ENCODE results near the gene DNAJB6. TPM values are rescaled to one million over a fixed set of nuclear protein-coding genes. Genes with fewer than 3 reads are reported as not detected.

Gene DNAJB6
- total RNA-seq, 2 experiments from 2014 or later, result 85.9 to 97.1 TPM

- H3K27ac Mint-ChIP-seq, result peak overlapping the region; percentile 96
- CTCF ChIA-PET, result interaction anchor here (1.7 to 4.7 kb wide), 2 partner anchors 33 to 53 kb away, joined by 7 to 27 read pairs; no protein-coding TSS in a partner anchor
- H3K27me3 Mint-ChIP-seq, result peaks cover 20% of the 10 kb centered on the region
- no peak for DNase-seq
- POLR2A ChIA-PET, result interaction anchor here (0.7 to 4.7 kb wide), 16 partner anchors 9 to 695 kb away, joined by 3 to 57 read pairs (median 4); partner anchors contain the start of genes NOM1 and RNF32
- H3K9me3 Mint-ChIP-seq, result no peaks in the 10 kb centered on the region
- peaks cover 36% of the 10 kb centered on the region for H3K4me1 Mint-ChIP-seq
- peaks cover 26% of the 10 kb centered on the region for H3K36me3 Mint-ChIP-seq (ENCODE audit: low read depth)
- H3K4me3 Mint-ChIP-seq, result peak overlapping the region; percentile 92
Measured at GRCh38 chr7:157335991-157336382, 817 bp upstream of the DNAJB6 start.

GRCh38 chr7:157337316-157338149, 729 bp downstream of the DNAJB6 start:
- H3K27ac Mint-ChIP-seq, result peak overlapping the region; percentile 96
- H3K4me1 Mint-ChIP-seq, result peaks cover 47% of the 10 kb centered on the region
- H3K4me3 Mint-ChIP-seq, result peak overlapping the region; percentile 94
- peak; percentile 68 for DNase-seq
- CTCF ChIA-PET, result interaction anchor here (0.9 to 4.7 kb wide), 11 partner anchors 11 to 122 kb away, joined by 3 to 27 read pairs (median 5); no protein-coding TSS in a partner anchor
- peaks cover 28% of the 10 kb centered on the region for H3K36me3 Mint-ChIP-seq (ENCODE audit: low read depth)
- POLR2A ChIA-PET, result interaction anchor here (0.6 to 4.7 kb wide), 17 partner anchors 9 to 697 kb away, joined by 3 to 57 read pairs (median 4); partner anchors contain the start of genes LMBR1, RNF32 and UBE3C
- peaks cover 16% of the 10 kb centered on the region for H3K27me3 Mint-ChIP-seq
- H3K9me3 Mint-ChIP-seq, result no peaks in the 10 kb centered on the region

GRCh38 chr7:157339777-157340677, 3.2 kb downstream of the DNAJB6 start:
- peak; percentile 77 for DNase-seq
- Mint-ChIP-seq H3K4me3 (peak overlapping the region; percentile 94), H3K27ac (peak overlapping the region; percentile 68), H3K4me1 (peaks cover 57% of the 10 kb centered on the region), H3K27me3 (peaks cover 3% of the 10 kb centered on the region), H3K9me3 (no peaks in the 10 kb centered on the region), H3K36me3 (ENCODE audit: low read depth) (peaks cover 34% of the 10 kb centered on the region)
- CTCF ChIA-PET, result interaction anchor here (0.9 to 4.7 kb wide), 7 partner anchors 8 to 115 kb away, joined by 3 to 27 read pairs (median 4); no protein-coding TSS in a partner anchor
- POLR2A ChIA-PET, result interaction anchor here (0.7 to 4.7 kb wide), 2 partner anchors 38 to 66 kb away, joined by 3 to 57 read pairs; no protein-coding TSS in a partner anchor

- ChIA-PET CTCF (interaction anchor here (1.1 to 1.2 kb wide), 2 partner anchors 8 to 97 kb away, joined by 3 to 4 read pairs; no protein-coding TSS in a partner anchor), POLR2A (interaction anchor here (2.2 kb wide), 1 partner anchor 9 kb away, joined by 8 read pairs; no protein-coding TSS in a partner anchor)
- Mint-ChIP-seq H3K4me3 (no peak overlapping the region), H3K27ac (no peak overlapping the region), H3K36me3 (ENCODE audit: low read depth) (peaks cover 26% of the 10 kb centered on the region), H3K9me3 (no peaks in the 10 kb centered on the region), H3K4me1 (peaks cover 56% of the 10 kb centered on the region), H3K27me3 (no peaks in the 10 kb centered on the region)
- DNase-seq, result no peak
Measured at GRCh38 chr7:157347217-157347904, 10.6 kb downstream of the DNAJB6 start.

GRCh38 chr7:157348548-157348947, 11.7 kb downstream of the DNAJB6 start:
- no peak overlapping the region for H3K27ac Mint-ChIP-seq
- H3K4me3 Mint-ChIP-seq, result no peak overlapping the region
- DNase-seq, result no peak
- no peaks in the 10 kb centered on the region for H3K9me3 Mint-ChIP-seq
- ChIA-PET CTCF (interaction anchor here (0.9 to 1.2 kb wide), 2 partner anchors 9 to 10 kb away, joined by 3 read pairs; no protein-coding TSS in a partner anchor), POLR2A (no interaction called here)
- peaks cover 61% of the 10 kb centered on the region for H3K4me1 Mint-ChIP-seq
- H3K27me3 Mint-ChIP-seq, result no peaks in the 10 kb centered on the region
- H3K36me3 Mint-ChIP-seq (ENCODE audit: low read depth), result peaks cover 25% of the 10 kb centered on the region

GRCh38 chr7:157352516-157352915, 15.7 kb downstream of the DNAJB6 start:
- Mint-ChIP-seq H3K4me3 (no peak overlapping the region), H3K27me3 (no peaks in the 10 kb centered on the region), H3K36me3 (ENCODE audit: low read depth) (peaks cover 42% of the 10 kb centered on the region), H3K27ac (no peak overlapping the region), H3K4me1 (peaks cover 65% of the 10 kb centered on the region), H3K9me3 (no peaks in the 10 kb centered on the region)
- ChIA-PET POLR2A (interaction anchor here (1.1 to 1.2 kb wide), 2 partner anchors 15 to 16 kb away, joined by 3 read pairs; no protein-coding TSS in a partner anchor), CTCF (interaction anchor here (1.6 to 2.1 kb wide), 2 partner anchors 14 to 34 kb away, joined by 3 to 5 read pairs; no protein-coding TSS in a partner anchor)
- no peak for DNase-seq

GRCh38 chr7:157355784-157356511, 19.1 kb downstream of the DNAJB6 start:
- CTCF ChIA-PET, result interaction anchor here (2.5 kb wide), 1 partner anchor 31 kb away, joined by 10 read pairs; no protein-coding TSS in a partner anchor
- peak overlapping the region; percentile 45 for H3K27ac Mint-ChIP-seq
- no peaks in the 10 kb centered on the region for H3K27me3 Mint-ChIP-seq
- H3K4me1 Mint-ChIP-seq, result peaks cover 70% of the 10 kb centered on the region
- POLR2A ChIA-PET, result no interaction called here
- peaks cover 63% of the 10 kb centered on the region for H3K36me3 Mint-ChIP-seq (ENCODE audit: low read depth)
- DNase-seq, result no peak
- H3K4me3 Mint-ChIP-seq, result no peak overlapping the region
- no peaks in the 10 kb centered on the region for H3K9me3 Mint-ChIP-seq

GRCh38 chr7:157357129-157358040, 20.6 kb downstream of the DNAJB6 start:
- no peak for DNase-seq
- Mint-ChIP-seq H3K4me3 (peak overlapping the region; percentile 29), H3K27ac (peak overlapping the region; percentile 47), H3K9me3 (no peaks in the 10 kb centered on the region), H3K36me3 (ENCODE audit: low read depth) (peaks cover 70% of the 10 kb centered on the region), H3K4me1 (peaks cover 59% of the 10 kb centered on the region), H3K27me3 (no peaks in the 10 kb centered on the region)
- POLR2A ChIA-PET, result interaction anchor here (1.0 kb wide), 1 partner anchor 25 kb away, joined by 3 read pairs; no protein-coding TSS in a partner anchor
- CTCF ChIA-PET, result no interaction called here

GRCh38 chr7:157358041-157358752, 21.4 kb downstream of the DNAJB6 start:
- Mint-ChIP-seq H3K27me3 (no peaks in the 10 kb centered on the region), H3K4me3 (no peak overlapping the region), H3K4me1 (peaks cover 52% of the 10 kb centered on the region), H3K36me3 (ENCODE audit: low read depth) (peaks cover 76% of the 10 kb centered on the region), H3K27ac (peak overlapping the region; percentile 47), H3K9me3 (no peaks in the 10 kb centered on the region)
- no peak for DNase-seq
- CTCF ChIA-PET, result no interaction called here
- POLR2A ChIA-PET, result interaction anchor here (1.0 kb wide), 1 partner anchor 25 kb away, joined by 3 read pairs; no protein-coding TSS in a partner anchor

GRCh38 chr7:157358753-157359096, 21.9 kb downstream of the DNAJB6 start:
- H3K4me1 Mint-ChIP-seq, result peaks cover 47% of the 10 kb centered on the region
- no peak overlapping the region for H3K4me3 Mint-ChIP-seq
- ChIA-PET CTCF (no interaction called here), POLR2A (no interaction called here)
- peaks cover 77% of the 10 kb centered on the region for H3K36me3 Mint-ChIP-seq (ENCODE audit: low read depth)
- no peaks in the 10 kb centered on the region for H3K27me3 Mint-ChIP-seq
- DNase-seq, result no peak
- H3K9me3 Mint-ChIP-seq, result no peaks in the 10 kb centered on the region
- H3K27ac Mint-ChIP-seq, result no peak overlapping the region
